DOHH2 (cell line): Measurements from ENCODE around the gene DHODH.
"Not testable (repeated sequence)": the region's sequence is repeated elsewhere in the genome, so short reads cannot be mapped to it uniquely, and the experiment has no call there.

Experiments used
- EZH2phosphoT487 ChIP-seq: fragments of 200-600 bp; sonication (generic); IDR thresholded peaks from 2 replicates; pipeline ENCODE4 v1.6.1; 2017; ENCODE audit warnings: borderline replicate concordance, mild to moderate bottlenecking, antibody characterized with exemption, low read length, moderate library complexity, mixed read lengths
- TF ChIP-seq, protein P1 (sequence below): fragments of 200-600 bp; sonication (generic); IDR thresholded peaks from one replicate; pipeline ENCODE4 v1.5.1; 2014; ENCODE audit warnings: antibody characterized with exemption, mild to moderate bottlenecking, low read depth, low read length; ENCODE audit not compliant: poor library complexity, severe bottlenecking

DNA sequence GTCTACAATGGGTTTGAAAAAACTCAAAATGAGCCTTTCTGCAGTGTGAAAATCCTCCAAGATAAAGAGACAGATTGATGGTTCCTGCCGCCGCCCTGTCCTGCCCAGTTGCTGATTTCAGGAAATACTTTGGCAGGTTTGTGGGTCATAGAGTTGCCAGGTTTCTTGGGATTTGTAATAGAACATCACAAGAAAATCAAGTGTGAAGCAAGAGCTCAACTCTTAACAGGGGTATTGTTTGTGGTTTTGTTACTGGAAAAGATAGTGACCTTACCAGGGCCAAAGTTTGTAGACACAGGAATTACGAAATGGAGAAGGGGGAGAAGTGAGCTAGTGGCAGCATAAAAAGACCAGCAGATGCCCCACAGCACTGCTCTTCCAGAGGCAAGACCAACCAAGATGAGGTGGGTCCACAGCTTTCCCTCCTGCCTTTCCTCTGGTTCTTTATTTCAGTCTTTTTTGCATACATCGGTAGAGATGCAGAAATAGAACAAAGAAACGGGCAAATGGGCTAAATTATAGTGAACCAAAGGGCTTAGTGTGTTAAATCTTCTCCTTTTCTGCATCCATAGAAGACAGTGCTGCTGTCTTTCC lies 45.8 kb downstream of the DHODH start, which contains the start of gene HP:
- TF ChIP-seq, protein P1, sequence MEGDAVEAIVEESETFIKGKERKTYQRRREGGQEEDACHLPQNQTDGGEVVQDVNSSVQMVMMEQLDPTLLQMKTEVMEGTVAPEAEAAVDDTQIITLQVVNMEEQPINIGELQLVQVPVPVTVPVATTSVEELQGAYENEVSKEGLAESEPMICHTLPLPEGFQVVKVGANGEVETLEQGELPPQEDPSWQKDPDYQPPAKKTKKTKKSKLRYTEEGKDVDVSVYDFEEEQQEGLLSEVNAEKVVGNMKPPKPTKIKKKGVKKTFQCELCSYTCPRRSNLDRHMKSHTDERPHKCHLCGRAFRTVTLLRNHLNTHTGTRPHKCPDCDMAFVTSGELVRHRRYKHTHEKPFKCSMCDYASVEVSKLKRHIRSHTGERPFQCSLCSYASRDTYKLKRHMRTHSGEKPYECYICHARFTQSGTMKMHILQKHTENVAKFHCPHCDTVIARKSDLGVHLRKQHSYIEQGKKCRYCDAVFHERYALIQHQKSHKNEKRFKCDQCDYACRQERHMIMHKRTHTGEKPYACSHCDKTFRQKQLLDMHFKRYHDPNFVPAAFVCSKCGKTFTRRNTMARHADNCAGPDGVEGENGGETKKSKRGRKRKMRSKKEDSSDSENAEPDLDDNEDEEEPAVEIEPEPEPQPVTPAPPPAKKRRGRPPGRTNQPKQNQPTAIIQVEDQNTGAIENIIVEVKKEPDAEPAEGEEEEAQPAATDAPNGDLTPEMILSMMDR = not testable (repeated sequence)
- TF ChIP-seq EZH2phosphoT487 = not testable (repeated sequence)
